Bronchus fibroblast of lung (primary cell): ENCODE measurements around the gene TSPAN9. TPM values are rescaled to one million over a fixed set of nuclear protein-coding genes. Genes with fewer than 3 reads are reported as not detected.

Experiments
- total RNA-seq: library from RNA; depleted of rRNA; stranded (reverse); fragments of >200 nt; gene quantifications from 2 replicates; pipeline ENCODE4 v1.2.3, GENCODE V29; 2015

The TSPAN9 gene
- 15.8 and 17.0 TPM in 2 replicates for total RNA-seq

GRCh38 chr12:3076730-3077571 lies at the start of gene TSPAN9:
Gene TSPAN9, plus strand, starts transcription at chr12:3077379. Its CDS starts 123,815 bp downstream, at chr12:3201194.

Other genes with a start within 250 kb of the TSPAN9 start
- gene NRIP2, start 242.3 kb upstream of the TSPAN9 start, total RNA-seq: not detected in 2 replicates
- gene TEX52, start 220.3 kb upstream of the TSPAN9 start, total RNA-seq: not detected in 2 replicates
- 66.9 and 71.1 TPM in 2 replicates for gene FOXM1, start 200.2 kb upstream of the TSPAN9 start, total RNA-seq
- 43.3 and 44.2 TPM in 2 replicates for gene RHNO1, start 200.2 kb upstream of the TSPAN9 start, total RNA-seq
- gene TULP3, start 186.5 kb upstream of the TSPAN9 start, total RNA-seq: 30.8 and 32.1 TPM in 2 replicates
- 30.4 and 35.1 TPM in 2 replicates for gene TEAD4, start 118.0 kb upstream of the TSPAN9 start, total RNA-seq